SK-N-SH treated with all-trans-retinoic acid at 6 μM for 48 hours (cell line): Measurements from ENCODE around the gene RBPMS2.

ENCODE experiments used
- ATAC-seq: fragments of 200-7000 bp; cut with Tn5 transposase; 3 replicates; pipeline ENCODE4 v1.9.1; 2020; ENCODE audit warnings: mild to moderate bottlenecking, moderate library complexity
- ARNTL ChIP-seq: fragments of 450-650 bp; formaldehyde crosslinking; IDR thresholded peaks from 2 replicates; pipeline ENCODE4 v1.5.0; 2020; ENCODE audit warnings: low read depth, mild to moderate bottlenecking, moderate library complexity, borderline replicate concordance
- BACH2 ChIP-seq: fragments of 250-450 bp; sonication (Bioruptor Pico); IDR thresholded peaks from 2 replicates; pipeline ENCODE4 v1.9.0; 2021; ENCODE audit warnings: mild to moderate bottlenecking, borderline replicate concordance
- CREB5 ChIP-seq: fragments of 250-450 bp; sonication (Bioruptor Pico); IDR thresholded peaks from 2 replicates; pipeline ENCODE4 v1.5.1; 2020; ENCODE audit warnings: low read depth, mild to moderate bottlenecking, moderate library complexity
- CSDC2 ChIP-seq: fragments of 250-450 bp; sonication (Bioruptor Pico); IDR thresholded peaks from 2 replicates; pipeline ENCODE4 v1.5.0; 2020; ENCODE audit warnings: mild to moderate bottlenecking, moderate library complexity
- CSRNP3 ChIP-seq: fragments of 250-450 bp; sonication (Bioruptor Pico); IDR thresholded peaks from 2 replicates; pipeline ENCODE4 v1.5.1; 2021; ENCODE audit warnings: mild to moderate bottlenecking, moderate library complexity
- ESRRG ChIP-seq: fragments of 250-450 bp; sonication (Bioruptor Pico); IDR thresholded peaks from 2 replicates; pipeline ENCODE4 v1.6.1; 2021; ENCODE audit warnings: mild to moderate bottlenecking
- ISL1 ChIP-seq: fragments of 250-450 bp; sonication (Bioruptor Pico); IDR thresholded peaks from 2 replicates; pipeline ENCODE4 v2.1.2; 2022; ENCODE audit warnings: mild to moderate bottlenecking, moderate library complexity
- OSR1 ChIP-seq: fragments of 250-450 bp; sonication (Bioruptor Pico); IDR thresholded peaks from 2 replicates; pipeline ENCODE4 v1.8.0; 2022; ENCODE audit warnings: moderate library complexity, mild to moderate bottlenecking, inconsistent platforms
- PATZ1 ChIP-seq: fragments of 250-450 bp; sonication (Bioruptor Pico); IDR thresholded peaks from 2 replicates; pipeline ENCODE4 v1.8.0; 2020; ENCODE audit warnings: mild to moderate bottlenecking, moderate library complexity, borderline replicate concordance
- RARB ChIP-seq: fragments of 250-450 bp; sonication (Bioruptor Pico); IDR thresholded peaks from 2 replicates; pipeline ENCODE4 v1.8.0; 2021; ENCODE audit warnings: mild to moderate bottlenecking, moderate library complexity
- SNAI2 ChIP-seq: fragments of 250-450 bp; sonication (Bioruptor Pico); IDR thresholded peaks from 2 replicates; pipeline ENCODE4 v1.5.0; 2020; ENCODE audit warnings: mild to moderate bottlenecking, moderate library complexity
- TCF4 ChIP-seq: fragments of 250-450 bp; sonication (Bioruptor Pico); IDR thresholded peaks from 2 replicates; pipeline ENCODE4 v1.8.0; 2021; ENCODE audit warnings: mild to moderate bottlenecking, moderate library complexity, borderline replicate concordance
- TOX ChIP-seq: fragments of 250-450 bp; sonication (Bioruptor Pico); IDR thresholded peaks from 2 replicates; pipeline ENCODE4 v1.8.0; 2021; ENCODE audit warnings: mild to moderate bottlenecking, moderate library complexity, borderline replicate concordance
- TSHZ2 ChIP-seq: fragments of 250-450 bp; sonication (Bioruptor Pico); IDR thresholded peaks from 2 replicates; pipeline ENCODE4 v1.5.0; 2020; ENCODE audit warnings: mild to moderate bottlenecking, moderate library complexity
- ZC3H10 ChIP-seq: fragments of 250-450 bp; sonication (Bioruptor Pico); IDR thresholded peaks from 2 replicates; pipeline ENCODE4 v1.5.1; 2021; ENCODE audit warnings: mild to moderate bottlenecking, moderate library complexity
- ZFP3 ChIP-seq: fragments of 250-450 bp; sonication (Bioruptor Pico); IDR thresholded peaks from 2 replicates; pipeline ENCODE4 v1.5.0; 2020; ENCODE audit warnings: mild to moderate bottlenecking, moderate library complexity
- ZFP30 ChIP-seq: fragments of 450-650 bp; formaldehyde crosslinking; IDR thresholded peaks from 2 replicates; pipeline ENCODE4 v1.5.0; 2022; ENCODE audit warnings: mild to moderate bottlenecking, moderate library complexity
- ZNF565 ChIP-seq: fragments of 450-650 bp; formaldehyde crosslinking; conservative IDR thresholded peaks from 2 replicates; pipeline ENCODE4 v1.5.0; 2020; ENCODE audit warnings: low read depth, mild to moderate bottlenecking, moderate library complexity
- ZNF70 ChIP-seq: fragments of 450-650 bp; formaldehyde crosslinking; IDR thresholded peaks from 2 replicates; pipeline ENCODE4 v1.5.0; 2020; ENCODE audit warnings: mild to moderate bottlenecking, moderate library complexity
- ZNF8 ChIP-seq: fragments of 450-650 bp; formaldehyde crosslinking; IDR thresholded peaks from 2 replicates; pipeline ENCODE4 v1.5.0; 2020; ENCODE audit warnings: mild to moderate bottlenecking, moderate library complexity

RBPMS2 gene

GRCh38 chr15:64809649-64810496 is 34.5 kb upstream of the RBPMS2 start:
- ATAC-seq = peak; percentile 94
- no peak for TF ChIP-seq ESRRG (CRISPR knock-in tag)
- no peak for TF ChIP-seq ZNF565
- TF ChIP-seq BACH2 = no peak
- TF ChIP-seq TSHZ2 (CRISPR knock-in tag) = no peak
- TF ChIP-seq ZFP3 (CRISPR knock-in tag) = no peak
- no peak for TF ChIP-seq RARB (CRISPR knock-in tag)
- TF ChIP-seq ZNF70 (CRISPR knock-in tag) = no peak
- TF ChIP-seq SNAI2 (CRISPR knock-in tag) = no peak
- TF ChIP-seq CREB5 (CRISPR knock-in tag) = no peak

DNA sequence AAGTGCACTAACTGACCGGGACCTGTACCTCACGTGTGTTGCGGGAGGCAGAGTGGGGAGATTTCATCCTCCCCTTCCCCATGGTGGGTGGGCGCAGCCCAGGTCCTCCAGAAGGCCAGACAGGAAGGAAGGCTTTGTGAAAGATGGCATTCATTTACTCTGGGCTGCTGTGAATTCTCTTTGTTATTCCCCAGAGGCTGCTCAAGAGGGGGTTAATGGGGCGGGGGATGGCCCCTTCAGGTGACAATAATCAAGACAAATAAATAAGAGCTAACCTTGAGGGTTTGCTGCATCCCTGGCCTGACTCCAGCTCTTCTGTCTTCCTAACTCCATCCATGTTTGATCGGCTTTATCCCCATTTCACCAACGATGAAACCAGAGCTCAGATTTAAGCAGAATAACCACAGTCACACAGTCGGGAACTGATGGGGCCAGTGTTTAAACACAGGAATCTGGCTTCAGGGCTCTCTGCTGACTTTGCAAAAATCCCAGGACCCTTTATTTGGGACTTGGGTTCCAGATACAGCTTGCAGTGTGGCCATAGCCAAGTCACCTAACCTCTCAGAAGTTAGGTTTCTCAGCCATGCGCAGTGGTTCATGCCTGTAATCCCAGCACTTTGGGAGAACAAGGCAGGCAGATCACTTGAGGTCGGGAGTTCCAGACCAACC is 33.5 kb upstream of the RBPMS2 start:
- no peak for ATAC-seq
- TF ChIP-seq TSHZ2 (CRISPR knock-in tag) = no peak
- TF ChIP-seq CSRNP3 (CRISPR knock-in tag) = no peak
- no peak for TF ChIP-seq PATZ1 (CRISPR knock-in tag)
- no peak for TF ChIP-seq TOX (CRISPR knock-in tag)
- TF ChIP-seq TCF4 (CRISPR knock-in tag) = no peak
- TF ChIP-seq ISL1 (CRISPR knock-in tag) = no peak
- TF ChIP-seq ESRRG (CRISPR knock-in tag) = no peak
- TF ChIP-seq ZFP30 (CRISPR knock-in tag) = no peak
- no peak for TF ChIP-seq OSR1
- no peak for TF ChIP-seq ZNF8 (CRISPR knock-in tag)
- no peak for TF ChIP-seq CSDC2
- TF ChIP-seq ARNTL (CRISPR knock-in tag) = no peak
- no peak for TF ChIP-seq ZC3H10 (CRISPR knock-in tag)
- TF ChIP-seq ZFP3 (CRISPR knock-in tag) = no peak
- no peak for TF ChIP-seq SNAI2 (CRISPR knock-in tag)
